PC-3 (cell line): ENCODE measurements around the gene SLC10A4.

Experiments used
- EZH2 ChIP-seq: fragments of 300-600 bp; sonication (generic); IDR thresholded peaks from one replicate; pipeline ENCODE4 v1.6.1; 2017; ENCODE audit warnings: antibody characterized with exemption, mild to moderate bottlenecking, low read length; ENCODE audit not compliant: unreplicated experiment
- EZH2phosphoT487 ChIP-seq: fragments of 300-600 bp; sonication (generic); IDR thresholded peaks from 2 replicates; pipeline ENCODE4 v1.6.1; 2018; ENCODE audit warnings: mild to moderate bottlenecking, antibody characterized with exemption, low read length, borderline replicate concordance
- TF ChIP-seq, protein P1 (sequence below): fragments of 300-600 bp; sonication (generic); conservative IDR thresholded peaks from 2 replicates; pipeline ENCODE4 v1.5.1; 2017; ENCODE audit warnings: antibody characterized with exemption, low read depth, mild to moderate bottlenecking, low read length

DNA sequence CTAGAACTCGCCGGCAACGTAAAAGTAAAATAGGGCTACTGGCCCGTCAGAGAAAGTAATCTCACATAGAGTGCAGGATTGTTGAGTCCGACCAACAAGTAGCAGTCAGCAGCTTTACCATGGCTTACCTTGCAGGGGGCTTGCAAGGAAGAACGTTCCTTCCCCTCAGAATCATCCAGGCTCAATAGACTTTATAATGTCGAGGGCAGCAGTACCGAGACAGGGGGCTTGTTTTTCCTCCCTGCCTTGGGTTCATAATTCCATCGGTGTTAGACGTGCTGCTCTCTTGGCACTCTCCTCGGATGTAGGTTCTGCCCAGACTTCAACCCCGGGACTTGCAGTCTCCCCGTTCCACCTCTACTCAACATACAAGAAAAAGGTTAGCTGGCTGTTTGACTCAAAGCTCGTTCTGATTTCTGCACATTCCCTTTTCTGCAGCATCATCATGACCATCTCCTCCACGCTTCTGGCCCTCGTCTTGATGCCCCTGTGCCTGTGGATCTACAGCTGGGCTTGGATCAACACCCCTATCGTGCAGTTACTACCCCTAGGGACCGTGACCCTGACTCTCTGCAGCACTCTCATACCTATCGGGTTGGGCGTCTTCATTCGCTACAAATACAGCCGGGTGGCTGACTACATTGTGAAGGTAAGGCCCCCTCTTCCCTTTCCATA is 1.5 kb downstream of the SLC10A4 start:
- TF ChIP-seq EZH2 (no peak), EZH2phosphoT487 (no peak)
- TF ChIP-seq, protein P1, sequence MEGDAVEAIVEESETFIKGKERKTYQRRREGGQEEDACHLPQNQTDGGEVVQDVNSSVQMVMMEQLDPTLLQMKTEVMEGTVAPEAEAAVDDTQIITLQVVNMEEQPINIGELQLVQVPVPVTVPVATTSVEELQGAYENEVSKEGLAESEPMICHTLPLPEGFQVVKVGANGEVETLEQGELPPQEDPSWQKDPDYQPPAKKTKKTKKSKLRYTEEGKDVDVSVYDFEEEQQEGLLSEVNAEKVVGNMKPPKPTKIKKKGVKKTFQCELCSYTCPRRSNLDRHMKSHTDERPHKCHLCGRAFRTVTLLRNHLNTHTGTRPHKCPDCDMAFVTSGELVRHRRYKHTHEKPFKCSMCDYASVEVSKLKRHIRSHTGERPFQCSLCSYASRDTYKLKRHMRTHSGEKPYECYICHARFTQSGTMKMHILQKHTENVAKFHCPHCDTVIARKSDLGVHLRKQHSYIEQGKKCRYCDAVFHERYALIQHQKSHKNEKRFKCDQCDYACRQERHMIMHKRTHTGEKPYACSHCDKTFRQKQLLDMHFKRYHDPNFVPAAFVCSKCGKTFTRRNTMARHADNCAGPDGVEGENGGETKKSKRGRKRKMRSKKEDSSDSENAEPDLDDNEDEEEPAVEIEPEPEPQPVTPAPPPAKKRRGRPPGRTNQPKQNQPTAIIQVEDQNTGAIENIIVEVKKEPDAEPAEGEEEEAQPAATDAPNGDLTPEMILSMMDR, result no peak
